ENCODE data around the gene FLRT2.

FLRT2 gene

GRCh38 chr14:85702997-85703396, 173.1 kb downstream of the FLRT2 start:
- no peak for TF ChIP-seq ZFX (IDR thresholded peaks at IDR 0.05)
- no peak for TF ChIP-seq CTCF (conservative IDR thresholded peaks at IDR 0.05)

More at GRCh38 chr14:85702997-85703396, 173.1 kb downstream of the FLRT2 start:
- no peak overlapping the region for H3K27ac ChIP-seq

Measured in C4-2B (cell line).